Measurements from ENCODE around the gene RAD51B. TPM values are rescaled to one million over a fixed set of nuclear protein-coding genes. Genes with fewer than 3 reads are reported as not detected.

The RAD51B gene
- total RNA-seq, 1 experiment from 2014 or later = 16.7 TPM

GRCh38 chr14:68165274-68165843 is 345.8 kb downstream of the RAD51B start:
- H3K23ac ChIP-seq (ENCODE audit: insufficient read length, low read depth, low read length) = no peak overlapping the region
- H2BK120ac ChIP-seq (ENCODE audit: low read depth, low read length, poor library complexity, severe bottlenecking) = no peak overlapping the region
- no peak overlapping the region for H2AFZ ChIP-seq (ENCODE audit: low read length)
- H4K5ac ChIP-seq (ENCODE audit: insufficient read length, low read depth, low read length) = no peak overlapping the region
- no peak overlapping the region for H3K27ac Mint-ChIP-seq
- H3K14ac ChIP-seq (ENCODE audit: insufficient read depth, low read length) = no peak overlapping the region
- no peak overlapping the region for H3K18ac ChIP-seq (ENCODE audit: insufficient read length, low read depth, low read length)
- no peak overlapping the region for H3K4me2 ChIP-seq (ENCODE audit: insufficient read depth, insufficient read length, low read length)
- H3K79me2 ChIP-seq (ENCODE audit: insufficient read depth, low read length) = no peaks in the 10 kb centered on the region
- no peak overlapping the region for H3K4me3 Mint-ChIP-seq
- H2BK20ac ChIP-seq (ENCODE audit: low read depth, low read length, poor library complexity, severe bottlenecking) = no peak overlapping the region
- no CpG with 5 or more reads among the region's 2 CpGs for WGBS (ENCODE audit: extremely low coverage, insufficient read length, low lambda C conversion rate)
- no peaks in the 10 kb centered on the region for H3K9me3 Mint-ChIP-seq
- H2BK15ac ChIP-seq (ENCODE audit: low read depth, low read length) = no peak overlapping the region
- no peak overlapping the region for H3K56ac ChIP-seq (ENCODE audit: insufficient read length, low read depth, low read length)
- H3K23me2 ChIP-seq (ENCODE audit: insufficient read length, low read depth, low read length, poor library complexity, severe bottlenecking) = no peaks in the 10 kb centered on the region
- no peaks in the 10 kb centered on the region for H3K27me3 ChIP-seq (ENCODE audit: insufficient read depth, low read length)
- H3K4me1 Mint-ChIP-seq = peaks cover 9 to 12% of the 10 kb centered on the region in 2 experiments
- no peaks in the 10 kb centered on the region for H3K27me3 Mint-ChIP-seq (ENCODE audit: low read depth)
- no peak overlapping the region for H2BK5ac ChIP-seq (ENCODE audit: insufficient read length, low read length)
- no peaks in the 10 kb centered on the region for H3K79me1 ChIP-seq (ENCODE audit: insufficient read depth, low read depth, low read length, poor library complexity, severe bottlenecking)
- no peak overlapping the region for H3K4ac ChIP-seq (ENCODE audit: low read depth, low read length)
- no peak for TF ChIP-seq CTCF (conservative IDR thresholded peaks at IDR 0.05)
- no peak for DNase-seq
- no peaks in the 10 kb centered on the region for H4K20me1 ChIP-seq (ENCODE audit: control insufficient read depth, insufficient read depth, insufficient read length)
- no peak overlapping the region for H3K27ac ChIP-seq (ENCODE audit: insufficient read length, low read depth, low read length)
- H3K36me3 Mint-ChIP-seq (ENCODE audit: insufficient read depth in 1 of 3, low read depth in 3 of 3) = no peaks in the 10 kb centered on the region
- no peaks in the 10 kb centered on the region for H3K9me3 ChIP-seq (ENCODE audit: control insufficient read depth, low read depth, low read length)
- H3K9ac ChIP-seq (ENCODE audit: extremely low read depth, insufficient read length, low read length) = no peak overlapping the region
- H2AK5ac ChIP-seq (ENCODE audit: insufficient read length, low read length) = no peak overlapping the region
- no peak overlapping the region for H3T11ph ChIP-seq (ENCODE audit: low read length)
- H3K4me1 ChIP-seq (ENCODE audit: insufficient read depth, low read length) = no peaks in the 10 kb centered on the region
- no peak overlapping the region for H4K8ac ChIP-seq (replicated peaks; ENCODE audit: insufficient read length, low read depth, low read length)
- H4K91ac ChIP-seq (ENCODE audit: insufficient read length, low read depth, low read length) = no peak overlapping the region
- H2BK12ac ChIP-seq (ENCODE audit: insufficient read length, low read depth, low read length) = no peak overlapping the region
